Uterus (tissue), 4 donors: ENCODE results near the gene TMEM82. TPM values are rescaled to one million over a fixed set of nuclear protein-coding genes. Genes with fewer than 3 reads are reported as not detected.
A peak's percentile ranks its signal among the peaks of the same experiment; 100 is the strongest.
"Not testable (repeated sequence)": the region's sequence is repeated elsewhere in the genome, so short reads cannot be mapped to it uniquely, and the experiment has no call there.

Experiments used
- DNase-seq, 2 donors: peaks; one replicate each; pipeline ENCODE4 v3.0.0-alpha.2; 2019 to 2020
- H3K27ac ChIP-seq, 2 donors: fragments of 200-600 bp; sonication (generic); 1 replicate in 1 of 2; 2 replicates in 1 of 2; pipeline ENCODE4 v1.5.1; 2016 to 2018
- H3K27me3 ChIP-seq, 2 donors: fragments of 200-600 bp; sonication (generic); one replicate each; pipeline ENCODE4 v1.5.1; 2018 to 2019; ENCODE audit warnings: control low read depth in 1 of 2
- H3K36me3 ChIP-seq, 2 donors: fragments of 200-600 bp; sonication (generic); one replicate each; pipeline ENCODE4 v1.5.1; 2019; ENCODE audit warnings: control low read depth in 1 of 2
- H3K4me1 ChIP-seq, 2 donors: fragments of 200-600 bp; sonication (generic); one replicate each; pipeline ENCODE4 v1.5.1; 2018 to 2019; ENCODE audit warnings: control low read depth in 1 of 2
- H3K4me3 ChIP-seq, 2 donors: fragments of 200-600 bp; sonication (generic); 1 replicate in 1 of 2; 2 replicates in 1 of 2; pipeline ENCODE4 v1.5.1; 2018 to 2019; ENCODE audit warnings: mild to moderate bottlenecking in 1 of 2
- H3K9me3 ChIP-seq, 2 donors: fragments of 200-600 bp; sonication (generic); one replicate each; pipeline ENCODE4 v1.5.1; 2019; ENCODE audit warnings: control low read depth in 1 of 2
- POLR2A ChIP-seq, 2 donors: fragments of 450-650 bp; IDR thresholded peaks; one replicate each; pipeline ENCODE4 v1.6.1; 2016; ENCODE audit warnings: antibody characterized with exemption in 2 of 2, mild to moderate bottlenecking in 1 of 2, moderate library complexity in 1 of 2
- intact Hi-C: fragments of 100-400 bp; cut with DNase I; formaldehyde crosslinking; loops from one replicate; pipeline ENCODE4 v1.15.1; 2023; ENCODE audit warnings: low total_unique reads
- total RNA-seq, 4 donors: library from RNA; depleted of rRNA in 3 of 4; stranded (reverse); fragments of >200 nt in 3 of 4; gene quantifications; one replicate each; pipeline versions ENCODE4 v1.1.0 to v1.2.4, GENCODE V29; 2014 to 2023
- TF ChIP-seq, protein P1 (sequence below), 4 experiments: fragments of 200-600 bp in 2 of 4; fragments of 450-650 bp in 2 of 4; sonication (generic) in 2 of 4; IDR thresholded peaks; one replicate each; pipeline ENCODE4 v1.5.1; 2016 to 2019; ENCODE audit warnings: antibody characterized with exemption in 4 of 4, mild to moderate bottlenecking in 2 of 4, moderate library complexity in 1 of 4
- donor health status: DM: yes; HTN: yes; CAD: no.

TMEM82 gene
- total RNA-seq: not detected

DNA sequence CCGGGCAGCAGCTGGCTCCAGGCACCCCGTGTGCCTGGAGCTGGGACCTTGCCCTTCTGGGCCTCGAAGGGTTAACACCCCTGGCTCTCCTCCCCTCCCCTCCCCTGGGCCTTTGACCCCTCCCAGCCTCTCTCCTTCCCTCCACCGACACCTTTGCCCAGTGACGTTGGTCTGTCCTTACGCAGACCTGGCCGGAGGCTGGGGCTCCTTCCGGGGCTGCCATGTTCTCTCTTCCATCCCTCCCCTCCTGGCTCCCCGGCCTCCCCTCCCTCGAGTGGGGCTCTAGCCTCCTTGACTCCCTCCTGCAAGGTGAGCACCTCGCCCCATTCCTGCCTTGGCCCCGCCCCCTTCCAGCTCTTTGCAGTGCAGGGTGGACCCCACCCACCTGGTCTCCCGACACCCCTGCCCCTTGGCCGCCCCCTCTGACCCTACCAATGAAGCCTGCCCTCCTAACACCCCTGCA, at the start of gene TMEM82:
Gene TMEM82, plus strand, starts transcription at position 161 of the 463 bp plus-strand sequence. Its CDS starts 61 bp downstream, at position 222.
- H3K4me3 ChIP-seq: no peak within 1 kb of the TSS
- intact Hi-C loops: loop anchor here (10.0 kb wide), 1 partner anchor 148 kb away; no protein-coding TSS in a partner anchor

DNA sequence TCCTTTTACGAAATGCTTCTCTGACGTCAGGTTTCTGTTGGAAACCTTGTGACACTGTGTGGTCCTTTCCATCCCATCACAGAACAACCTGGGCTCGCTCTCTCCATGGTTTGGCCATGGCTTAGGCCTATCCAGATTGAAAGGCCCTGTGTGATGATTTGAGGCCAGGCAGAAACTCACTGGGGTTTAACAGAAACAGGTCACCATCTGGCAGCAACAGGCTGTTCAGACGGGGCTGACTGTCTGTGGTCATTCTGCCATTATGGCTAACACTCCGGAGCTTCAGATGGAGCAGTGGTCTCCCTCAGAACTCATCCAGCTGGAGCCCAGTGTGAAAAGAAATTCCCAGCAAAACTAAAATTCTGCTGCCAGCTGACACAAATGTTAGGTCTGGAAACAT, 48.9 kb upstream of the TMEM82 start:
- no peak for TF ChIP-seq POLR2A (IDR thresholded peaks at IDR 0.05)
- TF ChIP-seq, protein P1, sequence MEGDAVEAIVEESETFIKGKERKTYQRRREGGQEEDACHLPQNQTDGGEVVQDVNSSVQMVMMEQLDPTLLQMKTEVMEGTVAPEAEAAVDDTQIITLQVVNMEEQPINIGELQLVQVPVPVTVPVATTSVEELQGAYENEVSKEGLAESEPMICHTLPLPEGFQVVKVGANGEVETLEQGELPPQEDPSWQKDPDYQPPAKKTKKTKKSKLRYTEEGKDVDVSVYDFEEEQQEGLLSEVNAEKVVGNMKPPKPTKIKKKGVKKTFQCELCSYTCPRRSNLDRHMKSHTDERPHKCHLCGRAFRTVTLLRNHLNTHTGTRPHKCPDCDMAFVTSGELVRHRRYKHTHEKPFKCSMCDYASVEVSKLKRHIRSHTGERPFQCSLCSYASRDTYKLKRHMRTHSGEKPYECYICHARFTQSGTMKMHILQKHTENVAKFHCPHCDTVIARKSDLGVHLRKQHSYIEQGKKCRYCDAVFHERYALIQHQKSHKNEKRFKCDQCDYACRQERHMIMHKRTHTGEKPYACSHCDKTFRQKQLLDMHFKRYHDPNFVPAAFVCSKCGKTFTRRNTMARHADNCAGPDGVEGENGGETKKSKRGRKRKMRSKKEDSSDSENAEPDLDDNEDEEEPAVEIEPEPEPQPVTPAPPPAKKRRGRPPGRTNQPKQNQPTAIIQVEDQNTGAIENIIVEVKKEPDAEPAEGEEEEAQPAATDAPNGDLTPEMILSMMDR (IDR thresholded peaks at IDR 0.05): no peak
- Histone ChIP-seq H3K9me3 (no peaks in the 10 kb centered on the region), H3K36me3 (no peaks in the 10 kb centered on the region), H3K4me3 (no peak overlapping the region), H3K27ac (no peak overlapping the region), H3K27me3 (no peaks in the 10 kb centered on the region), H3K4me1 (peaks cover 0 to 6% of the 10 kb centered on the region in 2 donors)
- no peak for DNase-seq
- intact Hi-C loops: no loop called here

More for the DNA sequence above, at the start of gene TMEM82:
- H3K27me3 ChIP-seq: no peaks in the 10 kb centered on the region
- H3K4me1 ChIP-seq: no peaks in the 10 kb centered on the region
- no peak within 1 kb of the TSS for H3K27ac ChIP-seq
- no peaks in the 10 kb centered on the region for H3K9me3 ChIP-seq
- peak in 1 of 2 donors; percentile 18 for DNase-seq
- H3K36me3 ChIP-seq: no peaks in the 10 kb centered on the region
- TF ChIP-seq, protein P1 (IDR thresholded peaks at IDR 0.05): no peak
- no peak for TF ChIP-seq POLR2A (IDR thresholded peaks at IDR 0.05)

DNA sequence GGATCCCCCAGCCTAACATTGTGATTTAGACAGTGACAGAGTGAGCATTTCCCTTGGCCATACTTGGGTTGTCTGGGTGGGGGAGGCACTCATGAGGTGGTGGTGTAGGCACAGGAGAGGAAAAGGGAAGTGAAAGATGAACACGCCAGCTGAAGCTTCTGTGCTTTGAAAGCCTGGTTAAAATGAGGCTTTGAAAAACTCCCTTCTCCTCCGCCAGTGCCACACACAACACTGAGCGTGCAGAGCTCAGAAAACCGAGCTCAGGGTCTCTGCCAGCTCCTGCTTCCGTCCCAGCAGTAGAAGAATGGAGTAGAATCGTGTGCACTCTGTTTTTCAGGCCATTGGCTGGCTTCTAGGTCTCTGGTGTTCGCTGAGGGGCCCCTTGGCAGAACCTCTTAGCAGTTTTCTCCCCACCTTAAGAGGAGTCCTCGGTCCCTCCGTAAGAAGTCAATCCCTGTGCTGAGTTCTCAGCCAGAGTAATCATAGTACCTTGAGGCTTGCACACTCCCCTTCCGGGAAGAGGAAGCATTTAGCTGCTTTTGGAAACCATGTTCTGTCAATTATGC, 45.3 kb upstream of the TMEM82 start:
- Histone ChIP-seq H3K4me3 (no peak overlapping the region), H3K9me3 (no peaks in the 10 kb centered on the region), H3K27me3 (no peaks in the 10 kb centered on the region), H3K27ac (no peak overlapping the region), H3K36me3 (no peaks in the 10 kb centered on the region), H3K4me1 (no peaks in the 10 kb centered on the region)
- intact Hi-C loops: no loop called here
- TF ChIP-seq, protein P1 (IDR thresholded peaks at IDR 0.05): no peak
- no peak for TF ChIP-seq POLR2A (IDR thresholded peaks at IDR 0.05)
- DNase-seq: no peak

DNA sequence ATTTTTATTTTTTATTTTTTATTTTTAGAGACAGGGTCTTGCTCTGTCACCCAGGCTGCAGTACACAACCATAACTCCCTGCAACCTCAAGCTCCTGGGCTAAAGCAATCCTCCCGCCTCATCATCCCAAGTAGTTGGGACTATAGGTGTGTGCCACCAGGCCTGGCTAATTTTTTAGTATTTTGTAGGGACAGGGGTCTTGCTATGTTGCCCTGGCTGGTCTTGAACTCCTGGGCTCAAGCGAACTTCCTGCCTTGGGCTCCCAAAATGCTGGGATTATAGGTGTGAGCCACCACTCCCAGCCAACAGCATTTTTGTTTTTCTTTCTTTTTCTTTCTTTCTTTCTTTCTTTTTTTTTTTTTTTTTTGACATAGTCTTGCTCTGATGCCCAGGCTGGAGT, 44.1 kb upstream of the TMEM82 start:
- TF ChIP-seq, protein P1 (IDR thresholded peaks at IDR 0.05): no peak
- no peak for TF ChIP-seq POLR2A (IDR thresholded peaks at IDR 0.05)
- DNase-seq: no peak
- no peaks in the 10 kb centered on the region for H3K9me3 ChIP-seq
- H3K4me3 ChIP-seq: no peak overlapping the region
- H3K27me3 ChIP-seq: no peaks in the 10 kb centered on the region
- no peak overlapping the region for H3K27ac ChIP-seq
- intact Hi-C loops: no loop called here
- H3K4me1 ChIP-seq: peaks cover 4 to 5% of the 10 kb centered on the region in 2 donors
- H3K36me3 ChIP-seq: no peaks in the 10 kb centered on the region

DNA sequence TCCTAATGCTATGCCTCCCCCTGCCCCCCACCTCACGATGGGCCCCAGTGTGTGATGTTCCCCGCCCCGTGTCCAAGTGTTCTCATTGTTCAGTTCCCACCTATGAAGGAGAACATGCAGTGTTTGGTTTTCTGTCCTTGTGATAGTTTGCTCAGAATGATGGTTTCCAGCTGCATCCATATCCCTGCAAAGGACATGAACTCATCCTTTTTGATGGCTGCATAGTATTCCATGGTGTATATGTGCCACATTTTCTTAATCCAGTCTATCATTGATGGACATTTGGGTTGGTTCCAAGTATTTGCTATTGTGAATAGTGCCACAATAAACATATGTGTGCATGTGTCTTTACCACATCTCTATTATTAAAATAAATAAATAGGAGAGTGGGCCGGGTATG, 43.0 kb upstream of the TMEM82 start:
- H3K27me3 ChIP-seq, H3K4me3 ChIP-seq, H3K9me3 ChIP-seq, DNase-seq, H3K36me3 ChIP-seq, H3K27ac ChIP-seq, intact Hi-C loops: not testable (repeated sequence)
- H3K4me1 ChIP-seq: peaks cover 11 to 12% of the 10 kb centered on the region in 2 donors
